Measurements from ENCODE around the gene SOX2.

- TF ChIP-seq CTCF (IDR thresholded peaks at IDR 0.05; ENCODE audit: low read depth, low read length) (no peak), EZH2phosphoT487 (IDR thresholded peaks at IDR 0.05; ENCODE audit: low read depth) (no peak)
Observed at GRCh38 chr3:181683563-181683962, 28.2 kb upstream of the SOX2 start.

Data from OCI-LY3 (cell line).